Panc1 (cell line): ENCODE data around the gene HTR3B. TPM values are rescaled to one million over a fixed set of nuclear protein-coding genes. Genes with fewer than 3 reads are reported as not detected.

ENCODE experiments used
- ATAC-seq: fragments of 200-7000 bp; cut with Tn5 transposase; 2 replicates; pipeline ENCODE4 v1.9.1; 2020; ENCODE audit warnings: mild to moderate bottlenecking, moderate library complexity
- BruUV-seq: library from RNA; stranded (reverse); fragments of 400-500 nt; replicated peaks from 2 replicates; lab custom pipeline; 2021; lab: Mats Ljungman, UMichigan
- CTCF ChIA-PET: fragments of 300-600 bp; sonication (Branson Sonifier 250); formaldehyde crosslinking; loops from one replicate; lab custom pipeline; 2022; ENCODE audit warnings: antibody characterized with exemption; lab: Charles Lee
- POLR2A ChIA-PET: fragments of 300-600 bp; sonication (Branson Sonifier 250); formaldehyde crosslinking; loops from one replicate; lab custom pipeline; 2022; ENCODE audit warnings: antibody characterized with exemption; lab: Charles Lee
- DNase-seq: peaks from one replicate; pipeline ENCODE4 v3.0.0-alpha.2; 2010; ENCODE audit warnings: low read depth, low spot score
- H3K27ac ChIP-seq: 2 replicates; pipeline ENCODE4 v1.5.1; 2011; ENCODE audit warnings: mild to moderate bottlenecking, low read length, inconsistent platforms
- H3K27me3 ChIP-seq: fragments of 200-500 bp; sonication (Bioruptor generic); 2 replicates; pipeline ENCODE4 v1.6.0; 2014; ENCODE audit warnings: low read length, inconsistent platforms; ENCODE audit not compliant: control insufficient read depth, insufficient read depth
- H3K36me3 ChIP-seq: fragments of 200-500 bp; sonication (Bioruptor generic); 2 replicates; pipeline ENCODE4 v1.5.1; 2014; ENCODE audit warnings: inconsistent platforms, mild to moderate bottlenecking, low read length, moderate library complexity; ENCODE audit not compliant: control insufficient read depth, insufficient read depth
- H3K4me1 ChIP-seq: 2 replicates; pipeline ENCODE4 v1.5.1; 2011; ENCODE audit warnings: inconsistent platforms, mild to moderate bottlenecking, low read length, moderate library complexity; ENCODE audit not compliant: control insufficient read depth, insufficient read depth
- H3K4me3 ChIP-seq, 2 experiments: 2 replicates each; pipeline ENCODE4 v1.5.1; 2011 to 2012; ENCODE audit warnings: low read depth in 2 of 2, low read length in 2 of 2, mild to moderate bottlenecking in 2 of 2, inconsistent platforms in 1 of 2, moderate library complexity in 1 of 2
- H3K9me3 ChIP-seq: fragments of 200-500 bp; sonication (Bioruptor generic); 2 replicates; pipeline ENCODE4 v1.5.1; 2014; ENCODE audit warnings: low read depth, mild to moderate bottlenecking, inconsistent platforms, low read length, moderate library complexity; ENCODE audit not compliant: control insufficient read depth, insufficient read depth
- POLR2AphosphoS5 ChIP-seq: IDR thresholded peaks from 2 replicates; pipeline ENCODE4 v1.6.1; 2012; ENCODE audit warnings: mild to moderate bottlenecking, low read depth, low read length, moderate library complexity
- REST ChIP-seq, 2 experiments: IDR thresholded peaks; 2 replicates each; pipeline ENCODE4 v1.6.1; 2011 to 2012; ENCODE audit warnings: low read depth in 2 of 2, control low read depth in 1 of 2, low read length in 1 of 2, mild to moderate bottlenecking in 1 of 2, moderate library complexity in 1 of 2; ENCODE audit not compliant: insufficient read depth in 1 of 2
- SIN3A ChIP-seq: IDR thresholded peaks from 2 replicates; pipeline ENCODE4 v1.6.1; 2012; ENCODE audit warnings: low read depth, mild to moderate bottlenecking, low read length, moderate library complexity, borderline replicate concordance; ENCODE audit not compliant: insufficient read depth
- TCF7L2 ChIP-seq: IDR thresholded peaks from 2 replicates; pipeline ENCODE4 v1.6.1; 2011; ENCODE audit warnings: mild to moderate bottlenecking, low read depth, low read length, inconsistent platforms
- in situ Hi-C: cut with HindIII; loops from 2 replicates; pipeline ENCODE4 v1.10.0; 2016; ENCODE audit warnings: low sequenced_read_pairs, low pct_unique_long_range_greater_than_20kb
- intact Hi-C: fragments of 100-400 bp; cut with micrococcal nuclease; formaldehyde crosslinking; loops from one replicate; pipeline ENCODE4 v1.10.0; 2022; ENCODE audit not compliant: unreplicated experiment
- total RNA-seq: library from RNA; stranded (reverse); gene quantifications from one replicate; pipeline ENCODE4 v1.2.1, GENCODE V29; 2021; ENCODE audit not compliant: unreplicated experiment
- TF ChIP-seq, protein P1 (sequence below): fragments of 450-650 bp; IDR thresholded peaks from 2 replicates; pipeline ENCODE4 v1.5.1; 2017; ENCODE audit warnings: mild to moderate bottlenecking

The HTR3B gene
- total RNA-seq, 1 experiment from 2014 or later, result not detected

DNA sequence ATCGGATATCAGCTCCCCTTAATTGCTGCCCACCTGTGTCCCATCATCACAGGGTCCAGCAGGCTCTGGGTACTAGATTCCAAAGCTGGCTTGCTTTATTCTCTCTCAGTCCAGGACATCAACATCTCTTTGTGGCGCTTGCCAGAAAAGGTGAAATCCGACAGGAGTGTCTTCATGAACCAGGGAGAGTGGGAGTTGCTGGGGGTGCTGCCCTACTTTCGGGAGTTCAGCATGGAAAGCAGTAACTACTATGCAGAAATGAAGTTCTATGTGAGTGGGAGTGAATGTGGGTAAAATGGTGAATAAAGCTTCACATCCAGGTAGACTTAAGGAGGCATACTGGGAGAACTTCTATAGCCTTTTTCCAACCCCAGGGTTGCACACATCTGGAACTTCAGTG, 81.3 kb downstream of the HTR3B start:
- in situ Hi-C loops, result no loop called here
- no peaks in the 10 kb centered on the region for H3K36me3 ChIP-seq
- POLR2A ChIA-PET, result no interaction called here
- DNase-seq, result no peak
- no peaks in the 10 kb centered on the region for H3K9me3 ChIP-seq
- no peak overlapping the region for H3K4me3 ChIP-seq
- CTCF ChIA-PET, result interaction anchor here (1.2 kb wide), 1 partner anchor 9 kb away, joined by 3 read pairs; no protein-coding TSS in a partner anchor
- H3K27ac ChIP-seq, result no peak overlapping the region
- no peak for ATAC-seq
- H3K4me1 ChIP-seq, result no peaks in the 10 kb centered on the region
- intact Hi-C loops, result no loop called here
- peaks cover 11% of the 10 kb centered on the region for H3K27me3 ChIP-seq
- no TSS peak for BruUV-seq
- no peak for TF ChIP-seq REST (IDR thresholded peaks at IDR 0.05; ENCODE audit: insufficient read depth in 1 of 2, low read depth in 2 of 2, low read length in 1 of 2)
- no peak for TF ChIP-seq TCF7L2
- TF ChIP-seq POLR2AphosphoS5, result no peak
- TF ChIP-seq, protein P1, sequence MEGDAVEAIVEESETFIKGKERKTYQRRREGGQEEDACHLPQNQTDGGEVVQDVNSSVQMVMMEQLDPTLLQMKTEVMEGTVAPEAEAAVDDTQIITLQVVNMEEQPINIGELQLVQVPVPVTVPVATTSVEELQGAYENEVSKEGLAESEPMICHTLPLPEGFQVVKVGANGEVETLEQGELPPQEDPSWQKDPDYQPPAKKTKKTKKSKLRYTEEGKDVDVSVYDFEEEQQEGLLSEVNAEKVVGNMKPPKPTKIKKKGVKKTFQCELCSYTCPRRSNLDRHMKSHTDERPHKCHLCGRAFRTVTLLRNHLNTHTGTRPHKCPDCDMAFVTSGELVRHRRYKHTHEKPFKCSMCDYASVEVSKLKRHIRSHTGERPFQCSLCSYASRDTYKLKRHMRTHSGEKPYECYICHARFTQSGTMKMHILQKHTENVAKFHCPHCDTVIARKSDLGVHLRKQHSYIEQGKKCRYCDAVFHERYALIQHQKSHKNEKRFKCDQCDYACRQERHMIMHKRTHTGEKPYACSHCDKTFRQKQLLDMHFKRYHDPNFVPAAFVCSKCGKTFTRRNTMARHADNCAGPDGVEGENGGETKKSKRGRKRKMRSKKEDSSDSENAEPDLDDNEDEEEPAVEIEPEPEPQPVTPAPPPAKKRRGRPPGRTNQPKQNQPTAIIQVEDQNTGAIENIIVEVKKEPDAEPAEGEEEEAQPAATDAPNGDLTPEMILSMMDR, result no peak
- TF ChIP-seq SIN3A, result no peak

GRCh38 chr11:113986351-113987140, 82.0 kb downstream of the HTR3B start:
- ATAC-seq, result no peak
- TF ChIP-seq REST (IDR thresholded peaks at IDR 0.05; ENCODE audit: insufficient read depth in 1 of 2, low read depth in 2 of 2, low read length in 1 of 2) (no peak), SIN3A (no peak), TCF7L2 (no peak), POLR2AphosphoS5 (no peak)
- TF ChIP-seq, protein P1, result no peak
- Histone ChIP-seq H3K9me3 (no peaks in the 10 kb centered on the region), H3K36me3 (no peaks in the 10 kb centered on the region), H3K27me3 (peaks cover 11% of the 10 kb centered on the region), H3K4me3 (no peak overlapping the region), H3K4me1 (no peaks in the 10 kb centered on the region), H3K27ac (no peak overlapping the region)
- intact Hi-C loops (no loop called here), in situ Hi-C loops (no loop called here)
- DNase-seq, result no peak
- ChIA-PET CTCF (interaction anchor here (1.2 kb wide), 1 partner anchor 8 kb away, joined by 3 read pairs; no protein-coding TSS in a partner anchor), POLR2A (no interaction called here)
- no TSS peak for BruUV-seq
